MCF 10A (cell line): Measurements from ENCODE around the gene RACGAP1. TPM values are rescaled to one million over a fixed set of nuclear protein-coding genes. Genes with fewer than 3 reads are reported as not detected.

Experiments
- BruUV-seq: library from RNA; stranded (reverse); fragments of 400-500 nt; replicated peaks from 2 replicates; lab custom pipeline; 2021; lab: Mats Ljungman, UMichigan
- CTCF ChIA-PET: fragments of 300-600 bp; sonication (Branson Sonifier 250); formaldehyde crosslinking; extraction: SDS; loops from one replicate; lab custom pipeline; 2021; ENCODE audit warnings: antibody characterized with exemption, inconsistent platforms; lab: Yijun Ruan, JAX
- POLR2A ChIA-PET: fragments of 300-600, 350-650 bp; sonication (Branson Sonifier 250); formaldehyde crosslinking; extraction: SDS; loops from one replicate; lab custom pipeline; 2020; ENCODE audit warnings: antibody characterized with exemption, inconsistent platforms; lab: Yijun Ruan, JAX
- DNase-seq: peaks from one replicate; pipeline ENCODE4 v3.0.0-alpha.2; 2018; ENCODE audit not compliant: unreplicated experiment
- H3K27ac Mint-ChIP-seq: one replicate; pipeline ENCODE4 v1.8.0; 2022; ENCODE audit warnings: mild to moderate bottlenecking, low read depth, mixed read lengths; ENCODE audit not compliant: unreplicated experiment
- H3K27me3 Mint-ChIP-seq: one replicate; pipeline ENCODE4 v1.8.0; 2022; ENCODE audit warnings: mixed read lengths; ENCODE audit not compliant: insufficient read depth, unreplicated experiment
- H3K36me3 Mint-ChIP-seq: one replicate; pipeline ENCODE4 v1.8.0; 2022; ENCODE audit warnings: mild to moderate bottlenecking, moderate library complexity, mixed read lengths; ENCODE audit not compliant: insufficient read depth, unreplicated experiment
- H3K4me1 Mint-ChIP-seq: one replicate; pipeline ENCODE4 v1.8.0; 2022; ENCODE audit warnings: mixed read lengths; ENCODE audit not compliant: insufficient read depth, unreplicated experiment
- H3K4me3 Mint-ChIP-seq: one replicate; pipeline ENCODE4 v1.8.0; 2022; ENCODE audit warnings: mild to moderate bottlenecking, moderate library complexity, mixed read lengths; ENCODE audit not compliant: unreplicated experiment
- H3K9me3 Mint-ChIP-seq: one replicate; pipeline ENCODE4 v1.8.0; 2022; ENCODE audit warnings: mixed read lengths; ENCODE audit not compliant: unreplicated experiment
- intact Hi-C: fragments of 100-400 bp; cut with micrococcal nuclease; formaldehyde crosslinking; loops from 2 replicates; pipeline ENCODE4 v1.14.1; 2022
- total RNA-seq: library from RNA; stranded (reverse); gene quantifications from 2 replicates; pipeline ENCODE4 v1.2.3, GENCODE V29; 2022
- TF ChIP-seq, protein P1 (sequence below): fragments of 200-600 bp; IDR thresholded peaks from one replicate; pipeline ENCODE4 v1.8.0; 2022; ENCODE audit warnings: antibody characterized with exemption, mild to moderate bottlenecking; ENCODE audit not compliant: unreplicated experiment

The RACGAP1 gene
- total RNA-seq, 1 experiment from 2014 or later, result 67.9 TPM

DNA sequence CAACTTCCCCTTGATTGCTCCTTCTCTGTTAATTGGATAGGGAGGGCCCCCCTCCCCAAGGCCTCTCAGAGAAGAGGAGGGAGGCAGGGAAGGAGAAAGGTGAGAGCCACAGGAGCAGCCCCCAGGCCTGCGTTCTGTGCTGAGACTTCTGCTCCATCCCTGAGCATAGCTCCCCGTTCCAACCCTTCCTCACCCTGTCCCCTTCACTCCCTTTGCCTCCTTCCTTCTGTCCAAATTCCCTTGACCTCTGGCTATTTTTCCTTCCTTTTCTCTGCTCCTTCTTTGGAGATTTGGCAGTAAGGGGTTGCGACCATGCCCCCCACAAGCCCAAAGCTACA lies 31.3 kb upstream of the RACGAP1 start:
- Mint-ChIP-seq H3K27ac (peak overlapping the region; percentile 16), H3K4me3 (peak overlapping the region; percentile 90)
- intact Hi-C loops, result loop anchor here (1.0 to 5.0 kb wide), 3 partner anchors 89 to 279 kb away; no protein-coding TSS in a partner anchor

DNA sequence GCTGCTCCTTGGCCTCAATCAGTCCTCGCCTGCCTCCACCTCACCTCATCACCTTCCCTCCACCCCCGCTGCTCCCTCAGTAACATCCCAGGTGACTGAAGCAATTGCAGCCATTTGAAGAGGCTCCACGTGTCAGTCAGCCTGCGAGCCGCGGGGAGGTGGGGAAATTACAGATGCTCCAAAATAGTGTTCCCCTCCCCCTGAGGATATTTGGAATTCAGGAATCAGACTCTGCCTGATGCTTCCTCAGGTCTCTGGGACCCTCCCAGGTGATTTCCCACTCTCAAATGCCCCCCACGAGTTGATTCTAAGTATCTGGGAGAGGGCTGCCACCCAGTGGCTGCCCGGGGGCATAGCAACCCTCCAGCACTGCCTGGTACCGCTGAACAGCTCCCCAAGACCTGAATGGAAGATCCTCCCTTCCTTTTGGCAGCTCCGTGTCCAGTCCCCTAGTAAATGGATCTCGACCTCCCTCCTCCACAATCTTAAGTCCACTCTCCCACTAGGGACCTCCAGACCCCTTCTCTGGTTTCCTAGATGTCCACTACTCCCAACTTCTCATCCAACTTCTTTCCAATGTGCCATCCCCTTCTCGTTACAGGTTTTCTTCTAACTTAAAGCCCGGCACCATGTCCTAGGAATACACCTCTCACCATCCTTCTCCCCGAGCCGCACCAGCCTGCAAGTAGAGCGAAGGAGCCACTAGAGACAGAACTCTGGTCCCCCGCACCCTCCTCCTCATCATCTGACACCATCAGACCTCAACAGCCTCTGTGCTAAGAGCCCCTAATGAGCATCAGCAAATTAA lies 30.7 kb upstream of the RACGAP1 start:
- Mint-ChIP-seq H3K27me3 (peaks cover 35% of the 10 kb centered on the region), H3K4me3 (peak overlapping the region; percentile 90), H3K36me3 (no peaks in the 10 kb centered on the region), H3K27ac (peak overlapping the region; percentile 3), H3K9me3 (no peaks in the 10 kb centered on the region), H3K4me1 (peaks cover 18% of the 10 kb centered on the region)
- BruUV-seq, result no TSS peak
- CTCF ChIA-PET, result interaction anchor here (0.6 to 4.4 kb wide), 28 partner anchors 9 to 196 kb away, joined by 3 to 90 read pairs (median 4); partner anchors contain the start of gene RACGAP1
- POLR2A ChIA-PET, result interaction anchor here (1.0 to 2.4 kb wide), 7 partner anchors 17 to 191 kb away, joined by 3 to 14 read pairs (median 5); no protein-coding TSS in a partner anchor
- TF ChIP-seq, protein P1, sequence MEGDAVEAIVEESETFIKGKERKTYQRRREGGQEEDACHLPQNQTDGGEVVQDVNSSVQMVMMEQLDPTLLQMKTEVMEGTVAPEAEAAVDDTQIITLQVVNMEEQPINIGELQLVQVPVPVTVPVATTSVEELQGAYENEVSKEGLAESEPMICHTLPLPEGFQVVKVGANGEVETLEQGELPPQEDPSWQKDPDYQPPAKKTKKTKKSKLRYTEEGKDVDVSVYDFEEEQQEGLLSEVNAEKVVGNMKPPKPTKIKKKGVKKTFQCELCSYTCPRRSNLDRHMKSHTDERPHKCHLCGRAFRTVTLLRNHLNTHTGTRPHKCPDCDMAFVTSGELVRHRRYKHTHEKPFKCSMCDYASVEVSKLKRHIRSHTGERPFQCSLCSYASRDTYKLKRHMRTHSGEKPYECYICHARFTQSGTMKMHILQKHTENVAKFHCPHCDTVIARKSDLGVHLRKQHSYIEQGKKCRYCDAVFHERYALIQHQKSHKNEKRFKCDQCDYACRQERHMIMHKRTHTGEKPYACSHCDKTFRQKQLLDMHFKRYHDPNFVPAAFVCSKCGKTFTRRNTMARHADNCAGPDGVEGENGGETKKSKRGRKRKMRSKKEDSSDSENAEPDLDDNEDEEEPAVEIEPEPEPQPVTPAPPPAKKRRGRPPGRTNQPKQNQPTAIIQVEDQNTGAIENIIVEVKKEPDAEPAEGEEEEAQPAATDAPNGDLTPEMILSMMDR, result peak; percentile 97
- DNase-seq, result peak; percentile 61
- intact Hi-C loops, result loop anchor here (1.0 to 5.0 kb wide), 3 partner anchors 89 to 279 kb away; no protein-coding TSS in a partner anchor

More for the DNA sequence above, 31.3 kb upstream of the RACGAP1 start:
- ChIA-PET CTCF (interaction anchor here (0.6 to 4.4 kb wide), 23 partner anchors 9 to 197 kb away, joined by 3 to 90 read pairs (median 6); partner anchors contain the start of gene RACGAP1), POLR2A (interaction anchor here (1.0 to 2.4 kb wide), 7 partner anchors 18 to 192 kb away, joined by 3 to 14 read pairs (median 5); no protein-coding TSS in a partner anchor)
- H3K4me1 Mint-ChIP-seq, result peaks cover 18% of the 10 kb centered on the region
- no peak for DNase-seq
- no peaks in the 10 kb centered on the region for H3K36me3 Mint-ChIP-seq
- TF ChIP-seq, protein P1, result no peak
- peaks cover 31% of the 10 kb centered on the region for H3K27me3 Mint-ChIP-seq
- BruUV-seq, result no TSS peak
- H3K9me3 Mint-ChIP-seq, result no peaks in the 10 kb centered on the region

DNA sequence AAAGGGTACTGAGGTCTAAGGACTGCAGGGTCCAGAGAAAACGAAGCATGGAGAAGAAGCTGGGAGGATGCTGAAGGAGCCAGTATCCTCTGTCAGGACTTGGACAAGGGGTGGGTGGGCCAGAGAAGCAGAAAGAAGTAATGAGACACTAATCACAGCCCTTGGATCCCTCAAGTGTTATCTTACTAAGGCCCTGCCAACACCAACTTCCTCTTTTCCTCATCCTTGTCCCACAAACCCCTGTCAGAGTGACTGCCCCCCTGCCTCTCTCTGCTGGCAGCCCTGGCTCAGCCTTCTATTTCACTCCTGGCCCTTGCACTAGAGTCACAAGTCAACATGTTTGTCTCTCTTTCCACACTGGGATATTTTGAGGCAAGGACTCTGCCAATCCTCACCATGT lies 28.3 kb upstream of the RACGAP1 start:
- TF ChIP-seq, protein P1, result no peak
- Mint-ChIP-seq H3K27ac (no peak overlapping the region), H3K4me1 (peaks cover 18% of the 10 kb centered on the region), H3K36me3 (no peaks in the 10 kb centered on the region), H3K9me3 (no peaks in the 10 kb centered on the region), H3K27me3 (peaks cover 49% of the 10 kb centered on the region), H3K4me3 (no peak overlapping the region)
- ChIA-PET POLR2A (no interaction called here), CTCF (interaction anchor here (0.5 to 4.4 kb wide), 6 partner anchors 11 to 87 kb away, joined by 3 to 90 read pairs (median 14); no protein-coding TSS in a partner anchor)
- intact Hi-C loops, result no loop called here
- DNase-seq, result no peak
- BruUV-seq, result no TSS peak

- Mint-ChIP-seq H3K27me3 (peaks cover 49% of the 10 kb centered on the region), H3K4me3 (no peak overlapping the region), H3K36me3 (no peaks in the 10 kb centered on the region), H3K4me1 (peaks cover 18% of the 10 kb centered on the region), H3K27ac (peak overlapping the region; percentile 11), H3K9me3 (no peaks in the 10 kb centered on the region)
- DNase-seq, result no peak
- no TSS peak for BruUV-seq
- ChIA-PET CTCF (interaction anchor here (0.6 to 4.4 kb wide), 4 partner anchors 10 to 86 kb away, joined by 3 to 90 read pairs (median 14); no protein-coding TSS in a partner anchor), POLR2A (no interaction called here)
- intact Hi-C loops, result no loop called here
- TF ChIP-seq, protein P1, result no peak
These were observed 27.7 kb upstream of the RACGAP1 start for GRCh38 chr12:50052964-50053363.
